Activated naive CD4-positive, alpha-beta T cell treated with anti-CD3 and anti-CD28 coated beads for 36 hours (primary cell): ENCODE results near the gene MPO. TPM values are rescaled to one million over a fixed set of nuclear protein-coding genes. Genes with fewer than 3 reads are reported as not detected.

Experiments
- CTCF ChIA-PET: fragments of 350-600 bp; sonication (Branson Sonifier 250); formaldehyde crosslinking; loops from one replicate; lab custom pipeline; 2021; ENCODE audit warnings: antibody characterized with exemption; lab: Charles Lee
- DNase-seq: peaks from one replicate; pipeline ENCODE4 v3.0.0-alpha.2; 2020
- H3K27ac Mint-ChIP-seq: one replicate; pipeline ENCODE4 v1.8.0; 2021; ENCODE audit warnings: mild to moderate bottlenecking, mixed read lengths
- H3K27me3 Mint-ChIP-seq: one replicate; pipeline ENCODE4 v1.8.0; 2021; ENCODE audit warnings: low read depth, mixed read lengths
- H3K36me3 Mint-ChIP-seq: one replicate; pipeline ENCODE4 v1.8.0; 2021; ENCODE audit warnings: low read depth, mixed read lengths
- H3K4me1 Mint-ChIP-seq: one replicate; pipeline ENCODE4 v1.8.0; 2021; ENCODE audit warnings: low read depth, mixed read lengths
- H3K4me3 Mint-ChIP-seq: one replicate; pipeline ENCODE4 v1.8.0; 2021; ENCODE audit warnings: mild to moderate bottlenecking, moderate library complexity, mixed read lengths
- H3K9me3 Mint-ChIP-seq: one replicate; pipeline ENCODE4 v1.8.0; 2021; ENCODE audit warnings: mixed read lengths
- intact Hi-C: fragments of 100-400 bp; cut with micrococcal nuclease; formaldehyde crosslinking; loops from one replicate; pipeline ENCODE4 v1.15.1; 2023
- total RNA-seq, 2 experiments: library from RNA; stranded (reverse); gene quantifications; one replicate each; pipeline ENCODE4 v1.2.3, GENCODE V29; 2021

The MPO gene
- total RNA-seq, 2 experiments from 2014 or later = not detected

GRCh38 chr17:58302919-58303585, 22.3 kb upstream of the MPO start:
- no peak overlapping the region for H3K4me3 Mint-ChIP-seq
- CTCF ChIA-PET = interaction anchor here (0.6 to 3.7 kb wide), 10 partner anchors 11 to 144 kb away, joined by 5 to 22 read pairs (median 10); partner anchors contain the start of genes RNF43 and SUPT4H1
- H3K36me3 Mint-ChIP-seq = no peaks in the 10 kb centered on the region
- no peak for DNase-seq
- H3K9me3 Mint-ChIP-seq = no peaks in the 10 kb centered on the region
- intact Hi-C loops = no loop called here
- H3K27ac Mint-ChIP-seq = no peak overlapping the region
- H3K4me1 Mint-ChIP-seq = no peaks in the 10 kb centered on the region
- no peaks in the 10 kb centered on the region for H3K27me3 Mint-ChIP-seq

DNA sequence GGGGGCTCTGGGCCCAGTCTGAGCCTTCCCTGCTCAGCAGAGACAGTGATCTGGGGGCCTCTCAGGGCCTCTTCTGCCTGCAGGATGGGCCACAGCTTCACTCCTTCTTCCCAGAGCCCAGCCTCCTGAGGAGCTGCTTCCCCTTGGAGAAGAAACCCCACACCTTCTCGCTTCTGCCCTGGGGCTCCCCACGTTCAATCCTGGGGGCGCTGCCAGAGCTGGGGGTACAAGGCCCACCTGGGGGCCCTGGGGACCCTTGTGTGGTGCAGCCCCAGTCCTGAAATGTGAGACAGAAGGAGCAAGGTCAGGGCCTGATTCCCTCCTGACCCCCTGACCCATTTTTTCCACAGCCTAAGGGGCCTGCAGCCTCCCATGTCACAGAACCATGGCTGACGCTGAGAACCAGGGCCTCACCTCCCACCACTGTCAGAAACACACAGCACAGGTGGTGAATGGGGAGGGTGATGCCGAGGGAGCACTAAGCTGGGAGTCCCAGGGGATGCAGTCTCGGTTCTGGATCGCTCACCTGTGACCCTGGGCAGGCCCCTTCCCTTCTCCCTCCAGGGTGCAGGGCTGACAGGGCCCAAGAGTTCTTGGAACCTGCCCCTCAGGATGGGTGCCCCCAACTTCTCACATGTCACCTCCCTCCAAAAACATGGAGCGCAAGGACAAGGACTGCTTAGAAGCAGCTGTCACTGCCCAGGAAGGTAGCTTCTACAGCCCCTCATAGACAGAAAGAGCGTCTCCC, 21.6 kb upstream of the MPO start:
- Mint-ChIP-seq H3K4me1 (no peaks in the 10 kb centered on the region), H3K27me3 (no peaks in the 10 kb centered on the region), H3K4me3 (no peak overlapping the region), H3K9me3 (no peaks in the 10 kb centered on the region), H3K36me3 (no peaks in the 10 kb centered on the region), H3K27ac (no peak overlapping the region)
- CTCF ChIA-PET = interaction anchor here (3.1 to 3.7 kb wide), 2 partner anchors 77 to 115 kb away, joined by 13 to 22 read pairs; partner anchors contain the start of gene RNF43
- no peak for DNase-seq
- intact Hi-C loops = no loop called here

DNA sequence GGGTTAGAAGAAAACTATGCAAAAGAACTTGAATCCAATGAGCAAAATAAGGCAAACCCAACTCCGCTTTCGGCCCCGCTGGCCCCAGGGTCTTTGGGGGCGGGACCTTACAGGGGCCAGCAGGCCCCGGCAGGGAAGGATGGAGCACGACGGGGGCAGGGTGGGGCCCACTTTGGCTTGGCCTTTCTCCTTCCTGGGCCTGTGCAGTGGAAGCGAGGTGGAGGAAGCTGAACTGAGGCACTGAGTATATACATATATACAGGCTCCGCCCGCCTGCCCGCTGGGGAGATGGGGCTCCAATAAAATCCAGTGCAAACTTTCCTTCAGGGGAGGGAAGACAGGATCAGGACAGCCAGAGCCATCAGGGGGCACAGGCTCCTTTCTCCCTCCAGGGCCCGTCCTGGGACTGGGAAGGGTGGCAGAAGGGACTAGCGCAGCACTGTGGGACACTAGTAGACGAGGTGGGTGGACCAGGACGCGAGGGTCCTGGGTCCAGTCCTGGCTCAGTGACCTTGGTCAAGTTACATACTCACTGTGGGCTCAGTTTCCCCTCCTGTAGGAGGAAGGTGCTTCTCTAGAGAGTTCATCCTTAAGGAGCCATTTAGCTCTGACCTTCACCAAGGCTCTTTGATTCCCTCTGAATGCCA, 20.9 kb upstream of the MPO start:
- intact Hi-C loops = no loop called here
- no peaks in the 10 kb centered on the region for H3K4me1 Mint-ChIP-seq
- H3K27me3 Mint-ChIP-seq = no peaks in the 10 kb centered on the region
- H3K9me3 Mint-ChIP-seq = no peaks in the 10 kb centered on the region
- CTCF ChIA-PET = no interaction called here
- no peaks in the 10 kb centered on the region for H3K36me3 Mint-ChIP-seq
- DNase-seq = peak; percentile 3
- H3K4me3 Mint-ChIP-seq = no peak overlapping the region
- no peak overlapping the region for H3K27ac Mint-ChIP-seq

- Mint-ChIP-seq H3K4me3 (no peak overlapping the region), H3K27ac (no peak overlapping the region), H3K9me3 (no peaks in the 10 kb centered on the region), H3K4me1 (no peaks in the 10 kb centered on the region), H3K27me3 (no peaks in the 10 kb centered on the region), H3K36me3 (no peaks in the 10 kb centered on the region)
- DNase-seq = no peak
- CTCF ChIA-PET = no interaction called here
- intact Hi-C loops = no loop called here
Observed at GRCh38 chr17:58300336-58300735, 19.6 kb upstream of the MPO start.

DNA sequence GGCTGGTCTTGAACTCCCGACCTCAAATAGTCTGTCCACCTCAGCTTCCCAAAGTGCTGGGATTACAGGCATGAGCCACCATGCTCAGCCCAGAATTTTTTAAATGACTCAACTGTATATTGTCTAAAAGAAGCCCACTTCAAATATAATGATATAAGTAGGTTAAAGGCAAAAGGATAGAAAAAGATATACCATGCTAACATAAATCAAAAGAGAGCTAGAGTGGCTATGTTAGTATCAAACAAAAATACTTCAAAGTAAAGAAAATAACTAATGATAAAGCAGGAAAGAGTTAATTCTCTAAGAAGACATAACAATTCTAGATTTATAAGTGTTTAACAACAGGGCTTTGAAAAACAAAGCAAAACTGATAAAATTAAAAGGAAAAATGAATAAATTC, 13.3 kb upstream of the MPO start:
- no peak for DNase-seq
- Mint-ChIP-seq H3K27me3 (peaks cover 7% of the 10 kb centered on the region), H3K9me3 (no peaks in the 10 kb centered on the region), H3K4me3 (no peak overlapping the region), H3K36me3 (no peaks in the 10 kb centered on the region), H3K27ac (no peak overlapping the region), H3K4me1 (no peaks in the 10 kb centered on the region)
- CTCF ChIA-PET = interaction anchor here (0.6 kb wide), 1 partner anchor 472 kb away, joined by 4 read pairs; no protein-coding TSS in a partner anchor
- intact Hi-C loops = no loop called here

GRCh38 chr17:58291246-58291645, 10.5 kb upstream of the MPO start:
- CTCF ChIA-PET = interaction anchor here (2.1 kb wide), 1 partner anchor 13 kb away, joined by 5 read pairs; no protein-coding TSS in a partner anchor

DNA sequence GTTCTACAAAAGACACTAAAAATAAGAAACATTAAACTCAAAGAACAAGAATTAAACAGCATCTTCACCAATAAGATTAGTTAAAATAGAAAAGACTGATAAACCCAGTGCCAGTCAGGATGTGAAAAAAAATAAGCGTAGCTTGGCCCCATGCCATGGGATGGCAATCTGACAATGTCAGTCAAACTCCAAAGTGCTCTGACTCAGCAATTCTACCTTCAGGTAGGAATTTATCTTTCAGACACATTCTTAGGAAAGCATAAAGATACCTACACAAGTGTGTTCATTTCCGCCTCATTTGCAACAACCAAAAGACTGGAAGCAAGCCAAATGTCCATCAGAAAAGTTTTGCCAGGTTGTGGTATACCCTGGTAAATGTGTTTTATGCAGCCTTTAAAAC, 9.1 kb upstream of the MPO start:
- DNase-seq = no peak
- no peaks in the 10 kb centered on the region for H3K4me1 Mint-ChIP-seq
- no peaks in the 10 kb centered on the region for H3K9me3 Mint-ChIP-seq
- H3K27me3 Mint-ChIP-seq = peaks cover 13% of the 10 kb centered on the region
- CTCF ChIA-PET = no interaction called here
- no peaks in the 10 kb centered on the region for H3K36me3 Mint-ChIP-seq
- intact Hi-C loops = no loop called here
- H3K27ac Mint-ChIP-seq = no peak overlapping the region
- H3K4me3 Mint-ChIP-seq = no peak overlapping the region

More at GRCh38 chr17:58291246-58291645, 10.5 kb upstream of the MPO start:
- H3K36me3 Mint-ChIP-seq = no peaks in the 10 kb centered on the region
- H3K4me1 Mint-ChIP-seq = no peaks in the 10 kb centered on the region
- H3K4me3 Mint-ChIP-seq = no peak overlapping the region
- H3K9me3 Mint-ChIP-seq = no peaks in the 10 kb centered on the region
- no peak for DNase-seq
- H3K27ac Mint-ChIP-seq = no peak overlapping the region
- H3K27me3 Mint-ChIP-seq = peaks cover 13% of the 10 kb centered on the region
- intact Hi-C loops = no loop called here

DNA sequence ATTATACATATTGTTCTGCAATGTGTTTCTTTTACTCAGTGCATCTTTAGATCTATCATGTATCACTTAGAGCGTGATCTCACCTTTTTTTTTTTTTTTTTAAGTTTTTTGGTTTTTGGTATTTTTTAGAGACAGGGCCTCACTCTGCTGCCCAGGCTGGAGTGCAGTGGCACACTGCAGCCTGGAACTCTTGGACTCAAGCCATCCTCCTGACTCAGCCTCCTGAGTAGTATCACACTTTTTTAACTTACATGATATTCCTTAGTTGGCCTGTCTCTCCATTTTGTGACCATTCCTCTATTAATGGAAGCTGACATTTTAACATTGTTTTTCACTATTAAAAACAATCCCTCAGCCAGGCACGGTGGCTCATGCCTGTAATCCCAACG, 4.7 kb upstream of the MPO start:
- intact Hi-C loops = no loop called here
- Mint-ChIP-seq H3K36me3 (no peaks in the 10 kb centered on the region), H3K4me1 (no peaks in the 10 kb centered on the region), H3K9me3 (no peaks in the 10 kb centered on the region), H3K4me3 (no peak overlapping the region), H3K27me3 (peaks cover 12% of the 10 kb centered on the region), H3K27ac (no peak overlapping the region)
- DNase-seq = no peak
- CTCF ChIA-PET = no interaction called here

DNA sequence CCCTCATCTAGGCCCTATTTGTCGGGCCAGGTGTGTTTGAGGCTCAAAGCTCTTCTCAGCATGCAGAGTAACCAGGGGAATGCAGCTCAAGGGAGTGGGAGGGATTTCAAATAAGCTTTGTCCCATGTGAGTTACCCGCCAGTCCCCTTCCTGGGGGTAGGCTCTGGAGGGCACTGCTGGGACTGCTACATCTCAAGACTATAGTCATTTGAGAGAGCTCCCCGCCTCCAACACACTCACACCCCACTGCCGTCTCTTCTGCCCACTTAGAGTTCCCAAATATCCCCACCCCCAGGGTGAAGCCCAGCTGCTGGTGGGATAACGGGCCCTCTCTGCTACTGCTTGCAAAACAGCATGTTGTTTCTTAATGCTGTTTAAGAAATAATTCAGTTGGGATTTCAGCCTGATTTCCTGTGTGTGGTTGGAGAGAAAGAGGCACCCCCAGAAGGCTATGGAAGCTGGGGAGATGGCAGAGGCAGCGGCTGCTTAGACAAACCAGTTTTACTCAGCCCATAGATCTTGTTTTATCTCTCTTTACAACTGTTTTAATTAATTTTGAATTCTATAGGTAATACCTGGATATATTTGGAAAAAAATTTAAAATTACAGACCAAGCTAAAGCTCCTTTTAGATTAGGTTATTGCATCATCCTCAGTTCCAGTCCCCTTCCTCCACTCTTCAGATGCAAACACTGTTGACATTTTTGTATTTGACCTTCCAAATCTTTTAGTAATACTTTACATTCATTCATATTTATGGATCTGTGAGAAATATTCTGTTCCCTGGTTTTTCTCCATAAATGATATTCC, 4.1 kb upstream of the MPO start:
- Mint-ChIP-seq H3K4me3 (no peak overlapping the region), H3K27ac (no peak overlapping the region), H3K4me1 (no peaks in the 10 kb centered on the region), H3K9me3 (no peaks in the 10 kb centered on the region), H3K27me3 (peaks cover 10% of the 10 kb centered on the region), H3K36me3 (no peaks in the 10 kb centered on the region)
- no peak for DNase-seq
- intact Hi-C loops = no loop called here
- CTCF ChIA-PET = interaction anchor here (1.4 to 1.5 kb wide), 2 partner anchors 20 to 85 kb away, joined by 3 to 4 read pairs; no protein-coding TSS in a partner anchor

- Mint-ChIP-seq H3K27me3 (peaks cover 15% of the 10 kb centered on the region), H3K4me1 (peaks cover 4% of the 10 kb centered on the region), H3K9me3 (no peaks in the 10 kb centered on the region), H3K36me3 (no peaks in the 10 kb centered on the region), H3K27ac (no peak overlapping the region), H3K4me3 (no peak overlapping the region)
- no peak for DNase-seq
- CTCF ChIA-PET = interaction anchor here (0.6 to 1.5 kb wide), 3 partner anchors 20 to 620 kb away, joined by 3 to 4 read pairs (median 3); no protein-coding TSS in a partner anchor
- intact Hi-C loops = no loop called here
Observed at GRCh38 chr17:58283674-58284612, 3.2 kb upstream of the MPO start.

DNA sequence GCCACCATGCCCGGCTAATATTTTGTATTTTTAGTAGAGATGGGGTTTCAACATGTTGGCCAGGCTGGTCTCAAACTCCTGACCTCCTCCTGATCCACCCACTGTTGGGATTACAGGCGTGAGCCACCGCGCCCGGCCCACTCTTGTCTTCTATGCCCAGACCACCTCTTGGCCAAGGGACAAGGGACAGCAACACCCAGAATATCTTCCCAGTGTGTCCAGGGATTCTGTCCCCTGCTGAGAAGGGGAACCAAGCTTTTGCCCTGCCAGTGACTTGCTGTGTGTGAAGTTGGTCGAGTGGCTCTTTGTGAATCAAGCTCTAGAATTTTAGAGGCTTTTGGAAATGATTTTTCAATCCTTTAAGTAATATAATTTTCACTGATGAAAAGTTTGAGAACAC, 1.7 kb upstream of the MPO start:
- Mint-ChIP-seq H3K4me1 (peaks cover 4% of the 10 kb centered on the region), H3K27me3 (peaks cover 24% of the 10 kb centered on the region), H3K4me3 (no peak overlapping the region), H3K27ac (no peak overlapping the region), H3K36me3 (no peaks in the 10 kb centered on the region), H3K9me3 (no peaks in the 10 kb centered on the region)
- CTCF ChIA-PET = interaction anchor here (0.8 to 1.1 kb wide), 2 partner anchors 22 to 113 kb away, joined by 3 read pairs; no protein-coding TSS in a partner anchor
- DNase-seq = no peak
- intact Hi-C loops = no loop called here
